GM19463 (cell line): ENCODE measurements around the gene SOX6.
"Not testable (repeated sequence)": the region's sequence is repeated elsewhere in the genome, so short reads cannot be mapped to it uniquely, and the experiment has no call there.

Experiments
- ATAC-seq: cut with Tn5 transposase; IDR thresholded peaks from one replicate; pipeline ENCODE4 v1.9.1; 2021; ENCODE audit warnings: mild to moderate bottlenecking, moderate library complexity; ENCODE audit not compliant: unreplicated experiment

The SOX6 gene

GRCh38 chr11:16111690-16112089 lies 244.7 kb downstream of the SOX6 start:
- ATAC-seq, result no peak

GRCh38 chr11:16110886-16111285 lies 245.5 kb downstream of the SOX6 start:
- ATAC-seq, result no peak

- no peak for ATAC-seq
These were observed 256.9 kb downstream of the SOX6 start for GRCh38 chr11:16099343-16099900.

- ATAC-seq, result no peak
These were observed 257.7 kb downstream of the SOX6 start for GRCh38 chr11:16098526-16099205.

GRCh38 chr11:16097543-16097942 lies 258.8 kb downstream of the SOX6 start:
- ATAC-seq, result no peak

GRCh38 chr11:16096336-16096735 lies 260.0 kb downstream of the SOX6 start:
- ATAC-seq, result no peak

GRCh38 chr11:16095756-16096155 lies 260.6 kb downstream of the SOX6 start:
- no peak for ATAC-seq

GRCh38 chr11:16093889-16094653 lies 262.3 kb downstream of the SOX6 start:
- ATAC-seq, result no peak

GRCh38 chr11:16091862-16092261 lies 264.5 kb downstream of the SOX6 start:
- ATAC-seq, result no peak

- no peak for ATAC-seq
These were observed 266.9 kb downstream of the SOX6 start for GRCh38 chr11:16089481-16089880.

- ATAC-seq, result no peak
These were observed 267.6 kb downstream of the SOX6 start for GRCh38 chr11:16088774-16089173.

GRCh38 chr11:16087886-16088285 lies 268.5 kb downstream of the SOX6 start:
- ATAC-seq, result no peak

- no peak for ATAC-seq
These were observed 270.0 kb downstream of the SOX6 start for GRCh38 chr11:16086229-16086819.

GRCh38 chr11:16082095-16083055 lies 274.0 kb downstream of the SOX6 start:
- ATAC-seq, result no peak

GRCh38 chr11:16081382-16082094 lies 274.8 kb downstream of the SOX6 start:
- no peak for ATAC-seq

GRCh38 chr11:16080688-16081381 lies 275.5 kb downstream of the SOX6 start:
- ATAC-seq, result no peak

GRCh38 chr11:16078936-16079335 lies 277.4 kb downstream of the SOX6 start:
- no peak for ATAC-seq

GRCh38 chr11:16070573-16070972 lies 285.8 kb downstream of the SOX6 start:
- ATAC-seq, result no peak

GRCh38 chr11:16067268-16067667 lies 289.1 kb downstream of the SOX6 start:
- ATAC-seq, result not testable (repeated sequence)
